Activated CD4-positive, alpha-beta memory T cell treated with anti-CD3 and anti-CD28 coated beads for 36 hours (primary cell): ENCODE measurements around the gene DMAC2L. TPM values are rescaled to one million over a fixed set of nuclear protein-coding genes. Genes with fewer than 3 reads are reported as not detected.
"Not testable (repeated sequence)": the region's sequence is repeated elsewhere in the genome, so short reads cannot be mapped to it uniquely, and the experiment has no call there.

Experiments used
- CTCF ChIA-PET: fragments of 350-600 bp; sonication (Branson Sonifier 250); formaldehyde crosslinking; loops from one replicate; lab custom pipeline; 2021; ENCODE audit warnings: antibody characterized with exemption, inconsistent platforms; lab: Charles Lee
- POLR2A ChIA-PET: fragments of 350-600 bp; sonication (Branson Sonifier 250); formaldehyde crosslinking; loops from one replicate; lab custom pipeline; 2021; ENCODE audit warnings: antibody characterized with exemption; lab: Charles Lee
- DNase-seq: peaks from one replicate; pipeline ENCODE4 v3.0.0-alpha.2; 2020
- H3K27ac Mint-ChIP-seq: one replicate; pipeline ENCODE4 v1.8.0; 2021; ENCODE audit warnings: mixed read lengths
- H3K27me3 Mint-ChIP-seq: one replicate; pipeline ENCODE4 v1.8.0; 2021; ENCODE audit warnings: mixed read lengths
- H3K36me3 Mint-ChIP-seq: one replicate; pipeline ENCODE4 v1.8.0; 2021; ENCODE audit warnings: mixed read lengths
- H3K4me1 Mint-ChIP-seq: one replicate; pipeline ENCODE4 v1.8.0; 2021; ENCODE audit warnings: low read depth, mixed read lengths
- H3K4me3 Mint-ChIP-seq: one replicate; pipeline ENCODE4 v1.8.0; 2021; ENCODE audit warnings: mild to moderate bottlenecking, mixed read lengths
- H3K9me3 Mint-ChIP-seq: one replicate; pipeline ENCODE4 v1.8.0; 2021; ENCODE audit warnings: mixed read lengths
- intact Hi-C: fragments of 100-400 bp; cut with micrococcal nuclease; formaldehyde crosslinking; loops from one replicate; pipeline ENCODE4 v1.15.1; 2023
- total RNA-seq, 2 experiments: library from RNA; stranded (reverse); gene quantifications; one replicate each; pipeline ENCODE4 v1.2.3, GENCODE V29; 2021

The DMAC2L gene
- total RNA-seq, 2 experiments from 2014 or later: 13.4 to 13.9 TPM

GRCh38 chr14:50308363-50308915, 3.7 kb upstream of the DMAC2L start:
- no peak for DNase-seq
- peaks cover under 1% of the 10 kb centered on the region for H3K36me3 Mint-ChIP-seq
- no peak overlapping the region for H3K27ac Mint-ChIP-seq
- H3K4me3 Mint-ChIP-seq: no peak overlapping the region
- CTCF ChIA-PET: interaction anchor here (0.8 to 1.2 kb wide), 2 partner anchors 10 to 12 kb away, joined by 3 to 4 read pairs; no protein-coding TSS in a partner anchor
- H3K4me1 Mint-ChIP-seq: peaks cover 25% of the 10 kb centered on the region
- H3K9me3 Mint-ChIP-seq: peaks cover under 1% of the 10 kb centered on the region
- intact Hi-C loops: loop anchor here (1.0 kb wide), 1 partner anchor 78 kb away; no protein-coding TSS in a partner anchor
- POLR2A ChIA-PET: no interaction called here
- H3K27me3 Mint-ChIP-seq: no peaks in the 10 kb centered on the region

GRCh38 chr14:50310445-50310844, 1.7 kb upstream of the DMAC2L start:
- Mint-ChIP-seq H3K4me3 (peak overlapping the region; percentile 40), H3K27me3 (no peaks in the 10 kb centered on the region), H3K4me1 (peaks cover 33% of the 10 kb centered on the region), H3K27ac (no peak overlapping the region), H3K36me3 (peaks cover 6% of the 10 kb centered on the region), H3K9me3 (peaks cover 9% of the 10 kb centered on the region)
- intact Hi-C loops: loop anchor here (5.0 to 10.0 kb wide), 4 partner anchors 306 to 1537 kb away; partner anchors contain the start of genes RPS29 and SAV1
- POLR2A ChIA-PET: no interaction called here
- CTCF ChIA-PET: interaction anchor here (1.2 kb wide), 1 partner anchor 288 kb away, joined by 3 read pairs; no protein-coding TSS in a partner anchor
- DNase-seq: no peak

- CTCF ChIA-PET: interaction anchor here (0.7 to 2.2 kb wide), 8 partner anchors 8 to 459 kb away, joined by 3 to 20 read pairs (median 3); partner anchors contain the start of genes MAP4K5 and NEMF
- Mint-ChIP-seq H3K27ac (peak overlapping the region; percentile 94), H3K9me3 (peaks cover 9% of the 10 kb centered on the region), H3K4me1 (peaks cover 33% of the 10 kb centered on the region), H3K4me3 (peak overlapping the region; percentile 96), H3K36me3 (peaks cover 8% of the 10 kb centered on the region), H3K27me3 (no peaks in the 10 kb centered on the region)
- no peak for DNase-seq
- POLR2A ChIA-PET: interaction anchor here (0.7 to 1.0 kb wide), 2 partner anchors 9 to 459 kb away, joined by 3 to 6 read pairs; partner anchors contain the start of gene NEMF
- intact Hi-C loops: loop anchor here (5.0 to 10.0 kb wide), 4 partner anchors 307 to 1536 kb away; partner anchors contain the start of genes RPS29 and SAV1
Observed at GRCh38 chr14:50311337-50311971, 670 bp upstream of the DMAC2L start.

GRCh38 chr14:50312734-50313054, 570 bp downstream of the DMAC2L start:
- intact Hi-C loops: loop anchor here (1.0 to 10.0 kb wide), 11 partner anchors 9 to 1535 kb away; partner anchors contain the start of genes CDKL1, MGAT2, RPL36AL and RPS29
- peak overlapping the region; percentile 94 for H3K27ac Mint-ChIP-seq
- H3K27me3 Mint-ChIP-seq: no peaks in the 10 kb centered on the region
- peaks cover 8% of the 10 kb centered on the region for H3K36me3 Mint-ChIP-seq
- ChIA-PET POLR2A (interaction anchor here (0.6 to 1.3 kb wide), 4 partner anchors 8 to 202 kb away, joined by 3 to 8 read pairs (median 4); partner anchors contain the start of gene VCPKMT), CTCF (interaction anchor here (0.6 to 2.2 kb wide), 7 partner anchors 8 to 473 kb away, joined by 3 to 20 read pairs (median 3); partner anchors contain the start of genes MAP4K5, NEMF and SOS2)
- DNase-seq: no peak
- peaks cover 40% of the 10 kb centered on the region for H3K4me1 Mint-ChIP-seq
- peaks cover 9% of the 10 kb centered on the region for H3K9me3 Mint-ChIP-seq
- H3K4me3 Mint-ChIP-seq: peak overlapping the region; percentile 96

- H3K36me3 Mint-ChIP-seq, H3K27me3 Mint-ChIP-seq, CTCF ChIA-PET, POLR2A ChIA-PET, H3K9me3 Mint-ChIP-seq, H3K27ac Mint-ChIP-seq, DNase-seq, H3K4me3 Mint-ChIP-seq: not testable (repeated sequence)
- intact Hi-C loops: loop anchor here (5.0 to 10.0 kb wide), 4 partner anchors 309 to 1533 kb away; partner anchors contain the start of genes RPS29 and SAV1
- peaks cover 35% of the 10 kb centered on the region for H3K4me1 Mint-ChIP-seq
Observed at GRCh38 chr14:50314098-50314497, 2.0 kb downstream of the DMAC2L start.

- ChIA-PET POLR2A (no interaction called here), CTCF (interaction anchor here (0.6 to 2.9 kb wide), 23 partner anchors 9 to 551 kb away, joined by 3 to 15 read pairs (median 4); partner anchors contain the start of genes CDKL1 and MAP4K5)
- Mint-ChIP-seq H3K9me3 (peaks cover 9% of the 10 kb centered on the region), H3K27me3 (no peaks in the 10 kb centered on the region), H3K4me3 (no peak overlapping the region), H3K36me3 (peaks cover 9% of the 10 kb centered on the region), H3K4me1 (peaks cover 33% of the 10 kb centered on the region), H3K27ac (no peak overlapping the region)
- intact Hi-C loops: loop anchor here (10.0 kb wide), 1 partner anchor 313 kb away; no protein-coding TSS in a partner anchor
- no peak for DNase-seq
Observed at GRCh38 chr14:50318031-50318626, 6.0 kb downstream of the DMAC2L start.

- H3K27ac Mint-ChIP-seq: no peak overlapping the region
- DNase-seq: no peak
- peaks cover 4% of the 10 kb centered on the region for H3K36me3 Mint-ChIP-seq
- H3K9me3 Mint-ChIP-seq: peaks cover under 1% of the 10 kb centered on the region
- CTCF ChIA-PET: interaction anchor here (2.0 to 3.5 kb wide), 4 partner anchors 77 to 219 kb away, joined by 5 to 38 read pairs (median 24); partner anchors contain the start of genes CDKL1 and MAP4K5
- POLR2A ChIA-PET: no interaction called here
- intact Hi-C loops: loop anchor here (10.0 kb wide), 1 partner anchor 314 kb away; no protein-coding TSS in a partner anchor
- peaks cover 23% of the 10 kb centered on the region for H3K4me1 Mint-ChIP-seq
- H3K27me3 Mint-ChIP-seq: no peaks in the 10 kb centered on the region
- H3K4me3 Mint-ChIP-seq: no peak overlapping the region
Observed at GRCh38 chr14:50319293-50319692, 7.2 kb downstream of the DMAC2L start.

GRCh38 chr14:50319721-50320120, 7.6 kb downstream of the DMAC2L start:
- POLR2A ChIA-PET: interaction anchor here (1.6 to 1.8 kb wide), 3 partner anchors 44 to 349 kb away, joined by 3 to 9 read pairs (median 3); partner anchors contain the start of gene SAV1
- no peaks in the 10 kb centered on the region for H3K9me3 Mint-ChIP-seq
- CTCF ChIA-PET: interaction anchor here (0.6 to 3.5 kb wide), 10 partner anchors 13 to 552 kb away, joined by 3 to 38 read pairs (median 5); partner anchors contain the start of genes CDKL1, KLHDC2 and MAP4K5
- intact Hi-C loops: loop anchor here (2.0 to 10.0 kb wide), 4 partner anchors 315 to 555 kb away; partner anchors contain the start of genes KLHDC2 and NIN
- H3K4me1 Mint-ChIP-seq: peaks cover 22% of the 10 kb centered on the region
- H3K27me3 Mint-ChIP-seq: no peaks in the 10 kb centered on the region
- peaks cover 3% of the 10 kb centered on the region for H3K36me3 Mint-ChIP-seq
- no peak overlapping the region for H3K4me3 Mint-ChIP-seq
- no peak for DNase-seq
- H3K27ac Mint-ChIP-seq: no peak overlapping the region

GRCh38 chr14:50320283-50320682, 8.2 kb downstream of the DMAC2L start:
- ChIA-PET POLR2A (interaction anchor here (1.0 to 1.8 kb wide), 9 partner anchors 8 to 348 kb away, joined by 3 to 9 read pairs (median 6); partner anchors contain the start of genes DMAC2L, L2HGDH, MAP4K5 and SAV1), CTCF (interaction anchor here (0.6 to 3.5 kb wide), 39 partner anchors 8 to 686 kb away, joined by 3 to 38 read pairs (median 3); partner anchors contain the start of genes CDKL1, DMAC2L, KLHDC2 and L2HGDH)
- DNase-seq: peak; percentile 34
- intact Hi-C loops: loop anchor here (2.0 to 10.0 kb wide), 3 partner anchors 459 to 555 kb away; partner anchors contain the start of genes KLHDC2 and NIN
- no peaks in the 10 kb centered on the region for H3K9me3 Mint-ChIP-seq
- H3K36me3 Mint-ChIP-seq: peaks cover 5% of the 10 kb centered on the region
- H3K27me3 Mint-ChIP-seq: no peaks in the 10 kb centered on the region
- H3K4me1 Mint-ChIP-seq: peaks cover 22% of the 10 kb centered on the region
- H3K27ac Mint-ChIP-seq: no peak overlapping the region
- no peak overlapping the region for H3K4me3 Mint-ChIP-seq

- POLR2A ChIA-PET: interaction anchor here (0.7 to 1.8 kb wide), 10 partner anchors 9 to 347 kb away, joined by 3 to 9 read pairs (median 5); partner anchors contain the start of genes DMAC2L, L2HGDH, MAP4K5 and SAV1
- CTCF ChIA-PET: interaction anchor here (0.6 to 3.5 kb wide), 47 partner anchors 9 to 687 kb away, joined by 3 to 38 read pairs (median 3); partner anchors contain the start of genes CDKL1, DMAC2L, KLHDC2 and L2HGDH
- H3K27ac Mint-ChIP-seq: no peak overlapping the region
- H3K36me3 Mint-ChIP-seq: peaks cover 7% of the 10 kb centered on the region
- peaks cover 22% of the 10 kb centered on the region for H3K4me1 Mint-ChIP-seq
- no peaks in the 10 kb centered on the region for H3K9me3 Mint-ChIP-seq
- no peaks in the 10 kb centered on the region for H3K27me3 Mint-ChIP-seq
- H3K4me3 Mint-ChIP-seq: no peak overlapping the region
- DNase-seq: peak; percentile 79
- intact Hi-C loops: loop anchor here (1.0 to 10.0 kb wide), 13 partner anchors 9 to 556 kb away; partner anchors contain the start of genes DMAC2L, KLHDC2, L2HGDH and MAP4K5
Observed at GRCh38 chr14:50321009-50321660, 9.0 kb downstream of the DMAC2L start.
